Heart left ventricle (tissue), 13 donors: ENCODE measurements around the gene GTF2A1L.

Source experiments
- POLR2A ChIP-seq, 2 donors: fragments of 450-650 bp; IDR thresholded peaks; one replicate each; pipeline ENCODE4 v1.6.1; 2017; ENCODE audit warnings: antibody characterized with exemption in 2 of 2, mild to moderate bottlenecking in 2 of 2, moderate library complexity in 2 of 2
- TF ChIP-seq, protein P1 (sequence below), 12 donors: fragments of 200-600 bp; sonication (generic) in 4 of 12; IDR thresholded peaks; one replicate each; pipeline versions ENCODE4 v1.5.0 to v1.8.0; 2018 to 2022; ENCODE audit warnings: antibody characterized with exemption in 12 of 12, mild to moderate bottlenecking in 5 of 12
- donor health status: ischemic (EF 13 %, LVEDD 7.1; RV severe dilation, severe dysfunction).
- donor health status: DM: no; HTN: yes; CAD: no.
- donor health status: DM: no; HTN: no; CAD: no.
- donor health status: ischemic (EF 25% LVEDD 6.9; RV normal size, moderate dysfunction).
- donor health status: ischemic (EF 25% LVEDD 5.7; RV mildly dilated, moderate dysfunction).
- donor health status: ischemic (EF 35%, LVEDD 5.7; RV mildly dilated, moderate dysfunction).
- donor health status: nonischemic (EF 11% LVEDD 7.7; RV severe dilation, severe dysfunction).
- donor health status: DM: yes; HTN: yes; CAD: no.
- donor health status: PGD.
- donor health status: ischemic (EF 29% LVEDD 5.4; RV normal size, mild dysfunction).
- donor health status: nonischemic (EF 23%, LVEDD 6.1; RV moderate dilation, normal function).

DNA sequence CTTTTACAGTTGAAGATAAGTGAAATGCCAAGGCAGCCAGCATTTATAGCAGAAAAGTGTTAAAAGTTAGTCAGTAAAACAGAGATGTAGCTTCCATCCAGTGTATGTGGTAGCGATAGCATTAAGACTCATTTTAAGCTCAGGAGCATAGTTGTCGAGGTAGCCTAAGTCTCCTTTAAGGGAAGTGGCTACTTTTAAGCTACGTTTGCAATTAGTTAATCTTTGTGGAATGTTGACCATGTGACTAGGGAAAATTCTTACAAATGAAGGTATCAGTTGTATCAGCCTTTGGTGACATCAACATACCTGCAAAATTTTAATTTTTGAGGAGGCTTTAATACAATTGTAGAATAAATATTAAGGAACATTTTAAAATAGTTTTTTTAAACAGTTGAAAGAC, 76.0 kb downstream of the GTF2A1L start:
- TF ChIP-seq, protein P1, sequence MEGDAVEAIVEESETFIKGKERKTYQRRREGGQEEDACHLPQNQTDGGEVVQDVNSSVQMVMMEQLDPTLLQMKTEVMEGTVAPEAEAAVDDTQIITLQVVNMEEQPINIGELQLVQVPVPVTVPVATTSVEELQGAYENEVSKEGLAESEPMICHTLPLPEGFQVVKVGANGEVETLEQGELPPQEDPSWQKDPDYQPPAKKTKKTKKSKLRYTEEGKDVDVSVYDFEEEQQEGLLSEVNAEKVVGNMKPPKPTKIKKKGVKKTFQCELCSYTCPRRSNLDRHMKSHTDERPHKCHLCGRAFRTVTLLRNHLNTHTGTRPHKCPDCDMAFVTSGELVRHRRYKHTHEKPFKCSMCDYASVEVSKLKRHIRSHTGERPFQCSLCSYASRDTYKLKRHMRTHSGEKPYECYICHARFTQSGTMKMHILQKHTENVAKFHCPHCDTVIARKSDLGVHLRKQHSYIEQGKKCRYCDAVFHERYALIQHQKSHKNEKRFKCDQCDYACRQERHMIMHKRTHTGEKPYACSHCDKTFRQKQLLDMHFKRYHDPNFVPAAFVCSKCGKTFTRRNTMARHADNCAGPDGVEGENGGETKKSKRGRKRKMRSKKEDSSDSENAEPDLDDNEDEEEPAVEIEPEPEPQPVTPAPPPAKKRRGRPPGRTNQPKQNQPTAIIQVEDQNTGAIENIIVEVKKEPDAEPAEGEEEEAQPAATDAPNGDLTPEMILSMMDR (IDR thresholded peaks at IDR 0.05), result no peak
- TF ChIP-seq POLR2A (IDR thresholded peaks at IDR 0.05), result no peak
